KMS-11 (cell line): ENCODE measurements around the gene LTB4R.

ENCODE experiments used
- H2AFZ ChIP-seq: fragments of 200-600 bp; sonication (generic); 2 replicates; pipeline ENCODE4 v1.6.1; 2016; ENCODE audit warnings: antibody characterized with exemption, mixed run types, low read depth
- H3K27ac ChIP-seq: fragments of 200-600 bp; sonication (generic); 2 replicates; pipeline ENCODE4 v1.6.1; 2016; ENCODE audit warnings: mild to moderate bottlenecking, mixed run types
- H3K27me3 ChIP-seq: fragments of 200-600 bp; sonication (generic); 2 replicates; pipeline ENCODE4 v1.6.1; 2017; ENCODE audit warnings: mild to moderate bottlenecking, low read depth, mixed run types, moderate library complexity; ENCODE audit not compliant: insufficient read depth
- H3K36me3 ChIP-seq: fragments of 200-600 bp; sonication (generic); 2 replicates; pipeline ENCODE4 v1.6.1; 2017; ENCODE audit warnings: mild to moderate bottlenecking, mixed run types; ENCODE audit not compliant: insufficient read depth
- H3K4me1 ChIP-seq: fragments of 200-600 bp; sonication (generic); 2 replicates; pipeline ENCODE4 v1.6.1; 2016; ENCODE audit warnings: mild to moderate bottlenecking, low read depth, mixed run types; ENCODE audit not compliant: poor library complexity, severe bottlenecking
- H3K4me2 ChIP-seq: fragments of 200-600 bp; sonication (generic); 2 replicates; pipeline ENCODE4 v1.7.0; 2016; ENCODE audit warnings: mild to moderate bottlenecking, mixed run types
- H3K4me3 ChIP-seq: fragments of 200-600 bp; sonication (generic); IDR thresholded peaks from 2 replicates; pipeline ENCODE4 v1.6.1; 2017; ENCODE audit warnings: low read depth, low read length, mixed read lengths; ENCODE audit not compliant: insufficient read depth
- H3K79me2 ChIP-seq: fragments of 200-600 bp; sonication (generic); 2 replicates; pipeline ENCODE4 v1.6.1; 2016; ENCODE audit warnings: low read depth, mixed run types; ENCODE audit not compliant: insufficient read depth
- H3K9ac ChIP-seq: fragments of 200-600 bp; sonication (generic); 2 replicates; pipeline ENCODE4 v1.6.1; 2016; ENCODE audit warnings: mild to moderate bottlenecking, mixed run types
- H4K20me1 ChIP-seq: fragments of 200-600 bp; sonication (generic); 2 replicates; pipeline ENCODE4 v1.6.1; 2016; ENCODE audit warnings: mild to moderate bottlenecking, mixed run types; ENCODE audit not compliant: insufficient read depth
- CTCF ChIP-seq: fragments of 200-600 bp; sonication (generic); conservative IDR thresholded peaks from 2 replicates; pipeline ENCODE4 v1.6.1; 2017; ENCODE audit warnings: low read depth, mild to moderate bottlenecking, antibody characterized with exemption, low read length, moderate library complexity, mixed read lengths

The LTB4R gene

GRCh38 chr14:24271834-24272263 lies 39.5 kb upstream of the LTB4R start:
- no peak for TF ChIP-seq CTCF
- peak overlapping the region; percentile 83; the same call in 1 of the 2 replicates for H3K27ac ChIP-seq
- peak overlapping the region; percentile 52; the same call in 1 of the 2 replicates for H2AFZ ChIP-seq
- H3K36me3 ChIP-seq = no peaks in the 10 kb centered on the region
- peak overlapping the region; percentile 51 for H3K4me2 ChIP-seq
- peak overlapping the region; percentile 94; the same call in 1 of the 2 replicates for H3K9ac ChIP-seq
- H4K20me1 ChIP-seq = no peaks in the 10 kb centered on the region
- no peak overlapping the region for H3K4me3 ChIP-seq
- H3K79me2 ChIP-seq = no peaks in the 10 kb centered on the region
- no peaks in the 10 kb centered on the region for H3K27me3 ChIP-seq
- H3K4me1 ChIP-seq = peaks cover 24% of the 10 kb centered on the region

- H3K79me2 ChIP-seq = no peaks in the 10 kb centered on the region
- peak overlapping the region; percentile 51; the same call in 1 of the 2 replicates for H3K4me2 ChIP-seq
- H4K20me1 ChIP-seq = no peaks in the 10 kb centered on the region
- no peak for TF ChIP-seq CTCF
- no peak overlapping the region for H3K27ac ChIP-seq
- H3K36me3 ChIP-seq = no peaks in the 10 kb centered on the region
- no peak overlapping the region for H3K4me3 ChIP-seq
- H2AFZ ChIP-seq = no peak overlapping the region
- peaks cover 24% of the 10 kb centered on the region for H3K4me1 ChIP-seq
- H3K27me3 ChIP-seq = no peaks in the 10 kb centered on the region
- no peak overlapping the region for H3K9ac ChIP-seq
Measured at GRCh38 chr14:24272467-24272866, 38.8 kb upstream of the LTB4R start.

GRCh38 chr14:24273422-24273998 lies 37.8 kb upstream of the LTB4R start:
- Histone ChIP-seq H3K36me3 (no peaks in the 10 kb centered on the region), H3K4me3 (no peak overlapping the region), H3K27me3 (no peaks in the 10 kb centered on the region), H2AFZ (no peak overlapping the region; the same call in 1 of the 2 replicates), H3K79me2 (no peaks in the 10 kb centered on the region), H3K4me1 (peaks cover 24% of the 10 kb centered on the region), H3K9ac (no peak overlapping the region), H3K27ac (peak overlapping the region; percentile 38; the same call in 1 of the 2 replicates), H3K4me2 (peak overlapping the region; percentile 27; the same call in 1 of the 2 replicates), H4K20me1 (no peaks in the 10 kb centered on the region)
- TF ChIP-seq CTCF = peak; percentile 23; the same call in 1 of the 2 replicates

GRCh38 chr14:24274101-24274543 lies 37.2 kb upstream of the LTB4R start:
- H3K4me2 ChIP-seq = peak overlapping the region; percentile 27; the same call in 1 of the 2 replicates
- no peaks in the 10 kb centered on the region for H3K36me3 ChIP-seq
- H2AFZ ChIP-seq = peak overlapping the region; percentile 22; the same call in 1 of the 2 replicates
- TF ChIP-seq CTCF = no peak
- H3K27me3 ChIP-seq = no peaks in the 10 kb centered on the region
- no peaks in the 10 kb centered on the region for H3K79me2 ChIP-seq
- no peaks in the 10 kb centered on the region for H4K20me1 ChIP-seq
- peaks cover 28% of the 10 kb centered on the region for H3K4me1 ChIP-seq
- H3K27ac ChIP-seq = peak overlapping the region; percentile 38; the same call in 1 of the 2 replicates
- no peak overlapping the region for H3K9ac ChIP-seq
- no peak overlapping the region for H3K4me3 ChIP-seq
